ENCODE data around the gene KCTD14. TPM values are rescaled to one million over a fixed set of nuclear protein-coding genes. Genes with fewer than 3 reads are reported as not detected.

KCTD14 gene
- polyA plus RNA-seq, 2 of the 4 experiments (the other 2 are of a cell fraction), result 2.7 to 3.2 TPM

DNA sequence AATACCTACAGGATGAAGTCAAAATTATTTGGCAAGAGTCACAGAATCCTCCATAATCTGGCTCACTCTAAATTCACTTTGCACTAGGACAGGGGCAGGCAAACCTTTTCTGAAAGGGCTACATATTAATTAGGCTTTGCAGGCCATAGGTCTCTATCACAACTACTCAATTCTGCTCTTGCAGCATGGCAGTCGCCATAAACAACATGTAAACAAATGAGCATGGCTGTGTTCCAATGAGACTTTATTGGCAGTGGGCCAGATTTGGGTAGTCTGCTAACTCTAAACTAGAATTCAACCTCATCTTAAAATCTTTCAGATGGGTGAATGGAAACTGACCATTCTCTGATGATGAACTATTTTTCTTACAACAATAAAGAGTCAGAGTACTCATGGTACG lies 46.4 kb upstream of the KCTD14 start (continued):
- TF ChIP-seq, protein P1, sequence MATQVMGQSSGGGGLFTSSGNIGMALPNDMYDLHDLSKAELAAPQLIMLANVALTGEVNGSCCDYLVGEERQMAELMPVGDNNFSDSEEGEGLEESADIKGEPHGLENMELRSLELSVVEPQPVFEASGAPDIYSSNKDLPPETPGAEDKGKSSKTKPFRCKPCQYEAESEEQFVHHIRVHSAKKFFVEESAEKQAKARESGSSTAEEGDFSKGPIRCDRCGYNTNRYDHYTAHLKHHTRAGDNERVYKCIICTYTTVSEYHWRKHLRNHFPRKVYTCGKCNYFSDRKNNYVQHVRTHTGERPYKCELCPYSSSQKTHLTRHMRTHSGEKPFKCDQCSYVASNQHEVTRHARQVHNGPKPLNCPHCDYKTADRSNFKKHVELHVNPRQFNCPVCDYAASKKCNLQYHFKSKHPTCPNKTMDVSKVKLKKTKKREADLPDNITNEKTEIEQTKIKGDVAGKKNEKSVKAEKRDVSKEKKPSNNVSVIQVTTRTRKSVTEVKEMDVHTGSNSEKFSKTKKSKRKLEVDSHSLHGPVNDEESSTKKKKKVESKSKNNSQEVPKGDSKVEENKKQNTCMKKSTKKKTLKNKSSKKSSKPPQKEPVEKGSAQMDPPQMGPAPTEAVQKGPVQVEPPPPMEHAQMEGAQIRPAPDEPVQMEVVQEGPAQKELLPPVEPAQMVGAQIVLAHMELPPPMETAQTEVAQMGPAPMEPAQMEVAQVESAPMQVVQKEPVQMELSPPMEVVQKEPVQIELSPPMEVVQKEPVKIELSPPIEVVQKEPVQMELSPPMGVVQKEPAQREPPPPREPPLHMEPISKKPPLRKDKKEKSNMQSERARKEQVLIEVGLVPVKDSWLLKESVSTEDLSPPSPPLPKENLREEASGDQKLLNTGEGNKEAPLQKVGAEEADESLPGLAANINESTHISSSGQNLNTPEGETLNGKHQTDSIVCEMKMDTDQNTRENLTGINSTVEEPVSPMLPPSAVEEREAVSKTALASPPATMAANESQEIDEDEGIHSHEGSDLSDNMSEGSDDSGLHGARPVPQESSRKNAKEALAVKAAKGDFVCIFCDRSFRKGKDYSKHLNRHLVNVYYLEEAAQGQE (IDR thresholded peaks at IDR 0.05), result no peak
- TF ChIP-seq, protein P2, sequence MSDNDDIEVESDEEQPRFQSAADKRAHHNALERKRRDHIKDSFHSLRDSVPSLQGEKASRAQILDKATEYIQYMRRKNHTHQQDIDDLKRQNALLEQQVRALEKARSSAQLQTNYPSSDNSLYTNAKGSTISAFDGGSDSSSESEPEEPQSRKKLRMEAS (IDR thresholded peaks at IDR 0.05), result no peak

DNA sequence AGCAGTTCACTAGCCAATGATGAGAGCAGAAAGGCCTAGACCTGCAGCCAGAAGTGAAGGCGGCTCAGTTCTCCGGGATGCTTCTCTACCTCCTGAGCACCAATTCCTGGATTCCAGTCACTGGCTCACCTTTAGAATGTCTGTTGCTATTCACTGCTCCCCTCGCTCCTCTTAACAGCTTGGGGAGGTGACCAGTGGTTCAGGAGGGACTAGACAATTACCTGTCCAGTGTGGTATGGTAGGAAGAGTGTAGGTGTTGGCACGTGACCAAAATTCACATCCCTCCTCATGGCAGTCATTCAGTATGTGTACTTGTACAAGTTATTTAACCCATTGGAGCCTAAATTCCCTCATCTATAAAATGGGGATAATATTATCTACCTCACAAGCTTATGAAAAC lies 44.6 kb upstream of the KCTD14 start:
- TF ChIP-seq, protein P3, sequence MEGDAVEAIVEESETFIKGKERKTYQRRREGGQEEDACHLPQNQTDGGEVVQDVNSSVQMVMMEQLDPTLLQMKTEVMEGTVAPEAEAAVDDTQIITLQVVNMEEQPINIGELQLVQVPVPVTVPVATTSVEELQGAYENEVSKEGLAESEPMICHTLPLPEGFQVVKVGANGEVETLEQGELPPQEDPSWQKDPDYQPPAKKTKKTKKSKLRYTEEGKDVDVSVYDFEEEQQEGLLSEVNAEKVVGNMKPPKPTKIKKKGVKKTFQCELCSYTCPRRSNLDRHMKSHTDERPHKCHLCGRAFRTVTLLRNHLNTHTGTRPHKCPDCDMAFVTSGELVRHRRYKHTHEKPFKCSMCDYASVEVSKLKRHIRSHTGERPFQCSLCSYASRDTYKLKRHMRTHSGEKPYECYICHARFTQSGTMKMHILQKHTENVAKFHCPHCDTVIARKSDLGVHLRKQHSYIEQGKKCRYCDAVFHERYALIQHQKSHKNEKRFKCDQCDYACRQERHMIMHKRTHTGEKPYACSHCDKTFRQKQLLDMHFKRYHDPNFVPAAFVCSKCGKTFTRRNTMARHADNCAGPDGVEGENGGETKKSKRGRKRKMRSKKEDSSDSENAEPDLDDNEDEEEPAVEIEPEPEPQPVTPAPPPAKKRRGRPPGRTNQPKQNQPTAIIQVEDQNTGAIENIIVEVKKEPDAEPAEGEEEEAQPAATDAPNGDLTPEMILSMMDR (IDR thresholded peaks at IDR 0.05), result no peak
- TF ChIP-seq, protein P4, sequence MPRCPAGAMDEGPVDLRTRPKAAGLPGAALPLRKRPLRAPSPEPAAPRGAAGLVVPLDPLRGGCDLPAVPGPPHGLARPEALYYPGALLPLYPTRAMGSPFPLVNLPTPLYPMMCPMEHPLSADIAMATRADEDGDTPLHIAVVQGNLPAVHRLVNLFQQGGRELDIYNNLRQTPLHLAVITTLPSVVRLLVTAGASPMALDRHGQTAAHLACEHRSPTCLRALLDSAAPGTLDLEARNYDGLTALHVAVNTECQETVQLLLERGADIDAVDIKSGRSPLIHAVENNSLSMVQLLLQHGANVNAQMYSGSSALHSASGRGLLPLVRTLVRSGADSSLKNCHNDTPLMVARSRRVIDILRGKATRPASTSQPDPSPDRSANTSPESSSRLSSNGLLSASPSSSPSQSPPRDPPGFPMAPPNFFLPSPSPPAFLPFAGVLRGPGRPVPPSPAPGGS (IDR thresholded peaks at IDR 0.05), result no peak
- TF ChIP-seq CEBPB (IDR thresholded peaks at IDR 0.05) (no peak), CHD2 (IDR thresholded peaks at IDR 0.05; ENCODE audit: low read length, partially characterized antibody) (no peak), FOSL2 (IDR thresholded peaks at IDR 0.05) (no peak), FOSL2 (CRISPR knock-in tag; IDR thresholded peaks at IDR 0.05) (no peak), EHF (CRISPR knock-in tag; IDR thresholded peaks at IDR 0.05) (no peak), HOXB5 (CRISPR knock-in tag; IDR thresholded peaks at IDR 0.05) (no peak), RNF2 (IDR thresholded peaks at IDR 0.05; ENCODE audit: borderline replicate concordance, low read depth) (no peak), TFCP2L1 (CRISPR knock-in tag; IDR thresholded peaks at IDR 0.05) (no peak), CHD4 (IDR thresholded peaks at IDR 0.05; ENCODE audit: borderline replicate concordance) (no peak), KDM1A (IDR thresholded peaks at IDR 0.05; ENCODE audit: low read depth) (no peak), HEYL (CRISPR knock-in tag; IDR thresholded peaks at IDR 0.05) (no peak), RFX5 (IDR thresholded peaks at IDR 0.05) (no peak), JUN (IDR thresholded peaks at IDR 0.05) (no peak), RARB (CRISPR knock-in tag; IDR thresholded peaks at IDR 0.05) (no peak)
- TF ChIP-seq, protein P5, sequence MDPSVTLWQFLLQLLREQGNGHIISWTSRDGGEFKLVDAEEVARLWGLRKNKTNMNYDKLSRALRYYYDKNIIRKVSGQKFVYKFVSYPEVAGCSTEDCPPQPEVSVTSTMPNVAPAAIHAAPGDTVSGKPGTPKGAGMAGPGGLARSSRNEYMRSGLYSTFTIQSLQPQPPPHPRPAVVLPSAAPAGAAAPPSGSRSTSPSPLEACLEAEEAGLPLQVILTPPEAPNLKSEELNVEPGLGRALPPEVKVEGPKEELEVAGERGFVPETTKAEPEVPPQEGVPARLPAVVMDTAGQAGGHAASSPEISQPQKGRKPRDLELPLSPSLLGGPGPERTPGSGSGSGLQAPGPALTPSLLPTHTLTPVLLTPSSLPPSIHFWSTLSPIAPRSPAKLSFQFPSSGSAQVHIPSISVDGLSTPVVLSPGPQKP (IDR thresholded peaks at IDR 0.05; ENCODE audit: low read depth, low read length), result no peak
- TF ChIP-seq, protein P1 (IDR thresholded peaks at IDR 0.05), result no peak
- TF ChIP-seq, protein P6, sequence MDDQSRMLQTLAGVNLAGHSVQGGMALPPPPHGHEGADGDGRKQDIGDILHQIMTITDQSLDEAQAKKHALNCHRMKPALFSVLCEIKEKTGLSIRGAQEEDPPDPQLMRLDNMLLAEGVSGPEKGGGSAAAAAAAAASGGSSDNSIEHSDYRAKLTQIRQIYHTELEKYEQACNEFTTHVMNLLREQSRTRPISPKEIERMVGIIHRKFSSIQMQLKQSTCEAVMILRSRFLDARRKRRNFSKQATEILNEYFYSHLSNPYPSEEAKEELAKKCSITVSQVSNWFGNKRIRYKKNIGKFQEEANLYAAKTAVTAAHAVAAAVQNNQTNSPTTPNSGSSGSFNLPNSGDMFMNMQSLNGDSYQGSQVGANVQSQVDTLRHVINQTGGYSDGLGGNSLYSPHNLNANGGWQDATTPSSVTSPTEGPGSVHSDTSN (IDR thresholded peaks at IDR 0.05), result no peak
- no peak for DNase-seq (ENCODE audit: low read depth in 1 of 2, low spot score in 1 of 2)
- ChIA-PET CTCF (no interaction called here), POLR2A (no interaction called here)
- FAIRE-seq, result no peak
- no peaks in the 10 kb centered on the region for H3K4me1 ChIP-seq
- 92% methylated on average over 4 of the region's 4 CpGs for WGBS (ENCODE audit: missing lambda C conversion rate)
- H3K4me2 ChIP-seq, result no peak overlapping the region
- H3K4me3 ChIP-seq, result no peak overlapping the region
- ATAC-seq, result no peak
- no peak overlapping the region for H3K27ac ChIP-seq
- no peaks in the 10 kb centered on the region for H3K9me3 ChIP-seq
